HG02610 (cell line): ENCODE results near the gene ADGRG2.

ENCODE experiments used
- ATAC-seq: cut with Tn5 transposase; IDR thresholded peaks from one replicate; pipeline ENCODE4 v1.9.1; 2021; ENCODE audit warnings: mild to moderate bottlenecking, moderate library complexity; ENCODE audit not compliant: unreplicated experiment

The ADGRG2 gene

DNA sequence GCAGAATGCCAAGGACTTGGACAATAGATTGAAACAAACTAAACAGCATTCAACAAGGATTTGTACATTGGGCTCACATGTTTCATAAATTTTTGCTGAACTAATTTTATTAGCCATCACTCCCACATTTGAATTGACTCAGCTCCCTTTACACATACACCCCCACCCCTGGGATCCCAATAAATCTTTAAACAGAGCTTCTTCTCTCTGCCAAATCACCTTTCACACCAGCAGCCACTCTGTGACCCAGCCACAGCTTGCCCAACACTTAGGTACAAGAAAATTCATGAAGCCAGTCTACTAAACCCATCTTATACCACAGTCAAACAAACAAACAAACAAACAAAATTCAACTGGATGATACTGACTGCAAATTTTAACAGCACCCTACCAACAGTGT is 159.9 kb downstream of the ADGRG2 start:
- no peak for ATAC-seq

DNA sequence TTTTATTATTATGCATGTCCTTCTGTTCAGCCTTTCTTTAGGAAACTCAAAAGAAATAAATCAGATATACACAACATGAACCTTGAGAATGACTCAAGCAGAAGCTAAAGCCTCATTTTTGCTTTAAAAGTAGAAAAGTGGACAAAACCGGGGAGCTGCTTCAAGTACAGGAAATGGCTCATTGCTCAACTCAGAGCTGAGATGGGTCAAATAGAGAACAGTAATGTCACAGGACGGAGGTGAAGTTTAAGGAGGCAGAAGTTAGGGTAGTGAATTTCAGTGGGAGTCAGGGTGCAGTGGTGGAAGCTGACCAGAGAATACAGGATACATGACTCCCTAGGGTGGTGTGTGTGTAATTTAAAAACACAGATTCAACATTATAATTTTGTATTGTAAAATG is 160.6 kb downstream of the ADGRG2 start:
- no peak for ATAC-seq

DNA sequence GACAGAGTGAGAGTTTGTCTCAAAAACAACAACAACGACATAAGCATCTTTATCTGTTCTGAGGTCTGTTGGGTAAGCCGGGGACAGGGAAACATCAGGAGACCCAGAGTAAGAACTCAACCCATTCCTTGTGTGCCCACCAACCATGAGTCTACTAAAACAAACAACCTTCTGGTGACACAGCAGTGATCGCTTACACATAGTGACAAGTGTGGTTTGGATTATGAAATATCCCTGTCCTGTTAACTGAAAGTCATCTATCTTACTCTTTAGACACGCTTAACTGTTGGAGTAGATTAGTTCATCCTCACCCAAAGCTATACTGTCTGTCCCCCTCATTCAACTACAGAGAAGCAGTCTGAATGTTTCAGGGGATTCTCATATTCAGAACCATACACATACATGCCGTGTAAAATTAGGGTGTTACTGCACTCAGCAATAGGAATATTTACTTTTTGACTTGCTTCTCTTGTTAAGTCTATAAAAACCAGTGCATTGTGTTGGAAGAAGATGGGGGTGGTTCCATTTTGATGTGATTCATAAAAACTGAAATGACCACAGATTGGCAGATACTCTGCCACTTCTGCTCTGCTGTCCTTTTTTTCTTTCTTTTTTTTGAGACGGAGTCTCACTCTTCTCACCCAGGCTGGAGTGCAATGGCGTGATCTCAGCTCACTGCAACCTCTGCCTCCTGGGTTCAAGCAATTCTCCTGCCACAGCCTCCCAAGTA is 165.8 kb downstream of the ADGRG2 start:
- no peak for ATAC-seq

DNA sequence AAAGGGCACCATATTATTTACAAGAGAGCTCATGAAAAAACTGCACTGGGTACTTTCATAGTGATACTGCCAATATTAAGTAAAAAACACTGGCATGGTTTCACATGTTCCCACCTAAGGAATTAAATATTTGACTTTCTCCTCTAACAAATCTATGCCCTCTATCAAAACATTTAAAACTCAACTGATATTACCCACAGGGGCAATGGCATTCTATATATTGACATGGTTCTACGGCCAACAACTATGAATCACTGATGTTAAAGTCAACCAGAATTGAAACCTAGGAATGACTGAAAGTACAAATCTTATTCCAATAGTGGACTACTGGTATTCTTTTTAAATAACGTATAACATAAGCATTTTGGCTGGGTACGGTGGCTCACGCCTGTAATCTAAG is 166.6 kb downstream of the ADGRG2 start:
- no peak for ATAC-seq

DNA sequence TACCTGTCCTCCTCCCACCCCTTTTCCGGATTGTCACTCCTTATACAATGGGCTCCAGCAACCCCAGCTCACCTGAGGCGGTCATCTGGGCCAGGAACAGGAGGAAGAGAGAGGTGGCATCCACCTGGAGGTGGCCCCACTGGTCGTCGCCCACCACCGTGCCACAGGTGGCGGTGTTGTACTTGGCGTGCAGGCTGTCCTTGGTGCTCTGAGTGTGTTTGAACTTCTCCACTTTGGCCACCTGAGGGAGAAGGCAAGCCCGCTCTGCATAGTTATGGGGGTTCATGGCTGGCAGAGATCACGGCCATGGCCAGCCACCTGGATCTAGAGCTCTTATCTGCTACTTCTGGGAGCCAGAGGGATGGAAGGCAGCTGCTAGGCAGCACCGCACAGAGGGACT is 171.2 kb downstream of the ADGRG2 start:
- ATAC-seq, result no peak

DNA sequence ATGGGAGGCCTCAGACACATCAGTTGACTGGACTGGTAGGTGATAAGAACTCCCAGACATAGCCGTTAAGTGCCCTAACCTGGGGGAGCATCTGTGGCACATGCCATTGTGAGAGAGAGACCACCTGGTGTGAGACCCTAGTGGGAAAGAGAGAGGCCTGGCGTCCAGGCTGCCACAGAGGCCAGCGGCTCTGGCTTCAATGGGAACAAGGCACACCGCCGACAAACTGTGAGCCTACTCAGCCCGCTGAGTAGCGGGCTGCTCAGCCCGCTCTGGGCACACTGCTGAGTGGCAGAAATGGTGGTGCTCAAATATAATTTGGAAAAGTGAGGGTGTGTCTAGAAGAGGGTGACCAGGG is 172.3 kb downstream of the ADGRG2 start:
- no peak for ATAC-seq

DNA sequence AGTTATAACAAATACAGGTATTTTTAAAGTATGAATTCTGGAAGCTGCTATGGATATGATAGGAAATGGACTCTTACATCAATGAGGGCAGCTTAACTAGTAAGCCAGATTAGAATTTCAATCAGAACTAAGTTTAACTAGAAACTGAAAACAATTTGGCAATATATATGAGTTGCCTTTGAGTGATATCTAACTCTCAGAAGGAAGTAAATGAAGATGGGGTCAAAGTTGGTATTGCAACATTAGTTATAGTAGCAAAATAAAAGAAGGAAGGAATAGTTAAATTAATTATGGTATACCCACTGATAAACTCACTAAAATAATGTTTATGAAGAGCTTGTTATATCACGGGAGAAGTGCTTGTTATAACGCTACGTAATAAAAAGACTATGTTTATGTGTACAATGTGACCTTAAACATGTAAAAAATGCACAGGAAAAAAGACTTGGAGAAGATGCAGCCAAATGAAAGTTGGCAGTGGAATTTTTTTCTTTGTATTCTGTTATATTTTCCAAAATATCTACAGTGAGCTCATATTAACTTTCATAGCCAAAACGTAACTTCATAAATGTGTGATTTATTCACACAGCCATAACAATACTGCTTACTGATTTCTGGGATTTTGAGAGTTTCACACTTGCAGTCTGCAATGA is 172.9 kb downstream of the ADGRG2 start:
- ATAC-seq, result no peak

DNA sequence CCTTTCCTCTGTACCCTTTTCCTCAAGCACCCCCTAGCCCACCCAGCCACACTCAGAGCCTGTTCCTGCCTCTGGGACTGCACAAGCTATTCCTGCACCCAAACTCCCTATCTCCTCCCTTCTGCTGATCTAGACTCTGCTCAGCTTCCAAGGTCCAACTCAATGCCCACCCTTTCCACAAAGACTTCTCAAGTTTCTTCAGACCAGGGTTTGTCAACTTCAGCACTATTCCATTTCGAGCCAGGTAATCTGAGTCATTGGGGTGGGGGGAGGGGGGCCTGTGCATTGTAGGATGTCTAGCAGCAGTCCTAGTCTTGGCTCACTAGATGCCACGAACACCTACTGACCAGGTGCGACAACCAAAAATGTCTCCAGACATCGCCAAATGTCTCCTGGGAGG is 175.7 kb downstream of the ADGRG2 start:
- ATAC-seq, result no peak

DNA sequence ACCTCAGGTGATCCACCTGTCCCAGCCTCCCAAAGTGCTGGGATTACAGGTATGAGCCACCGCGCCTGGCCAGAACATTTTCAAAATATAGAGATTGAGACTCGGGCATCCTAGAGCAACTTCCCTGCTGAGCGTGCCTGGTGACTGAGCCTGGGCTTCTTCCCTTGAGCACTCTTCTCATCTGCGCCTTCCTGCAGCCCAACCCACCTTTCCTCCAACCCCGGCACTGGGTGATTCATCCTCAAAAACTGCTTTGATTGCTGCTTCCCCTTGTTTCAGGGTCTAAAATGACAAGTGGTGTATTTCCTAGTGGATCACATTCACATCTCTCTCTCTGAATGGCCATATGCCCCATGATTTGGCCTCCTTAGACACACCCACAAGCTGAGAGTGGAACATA is 176.1 kb downstream of the ADGRG2 start:
- ATAC-seq, result no peak

DNA sequence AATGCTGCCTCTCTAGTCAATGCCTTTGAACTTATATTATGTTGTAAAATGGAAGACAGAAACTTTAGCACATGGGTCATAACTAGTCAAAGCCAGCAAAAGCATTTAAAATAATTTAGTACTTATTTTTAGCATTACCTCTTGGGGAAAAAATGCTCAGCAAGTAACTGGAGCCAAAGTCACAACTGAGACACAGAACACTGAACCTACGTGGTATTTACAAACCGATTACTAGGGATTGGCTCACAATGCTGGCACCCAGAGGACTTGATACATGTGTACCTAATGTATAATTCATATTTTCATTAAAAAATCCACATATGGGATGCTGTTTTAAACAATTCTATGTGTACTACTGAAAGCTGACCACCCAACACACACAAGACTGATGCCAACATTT is 176.8 kb downstream of the ADGRG2 start:
- ATAC-seq, result no peak

DNA sequence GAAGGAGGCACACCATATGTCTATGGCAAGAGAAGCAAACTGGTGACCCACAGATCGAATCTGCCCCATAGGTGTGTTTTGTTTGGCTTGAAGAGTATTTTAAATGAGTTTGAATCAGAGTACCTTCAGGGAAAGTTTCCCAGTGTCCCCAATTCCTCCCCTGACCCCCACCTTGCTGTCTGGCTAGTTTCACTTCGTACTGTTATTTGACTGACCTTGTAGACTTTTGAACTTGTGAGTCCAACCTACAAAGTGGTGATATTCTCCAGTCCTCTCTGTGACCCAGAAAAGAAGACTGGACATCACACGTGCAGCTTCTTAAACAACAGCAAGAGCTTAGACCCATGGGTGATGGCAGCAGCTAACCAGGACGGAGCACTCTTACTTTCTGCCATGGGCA is 177.8 kb downstream of the ADGRG2 start:
- ATAC-seq, result no peak

DNA sequence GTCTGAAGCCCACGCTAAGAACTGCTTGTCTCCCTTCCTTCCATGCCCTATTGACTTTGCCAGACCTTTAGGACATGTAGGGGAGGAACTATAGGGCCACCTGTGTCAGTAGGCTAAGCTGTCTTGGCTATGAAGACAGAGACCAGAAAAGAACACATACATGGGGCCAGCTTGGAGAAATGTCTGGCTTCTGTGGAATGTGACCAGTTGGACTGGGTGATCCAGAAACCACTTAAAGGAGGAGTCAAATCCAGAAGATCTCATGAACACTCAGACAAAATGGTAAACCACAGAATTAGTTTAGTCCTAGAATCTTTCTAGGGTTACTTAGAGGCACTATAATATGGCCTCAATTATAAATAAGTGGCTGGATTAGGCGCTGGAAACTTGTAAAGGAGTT is 180.4 kb downstream of the ADGRG2 start:
- ATAC-seq, result no peak
